ENCODE data around the gene TAPBP.
"Not testable (repeated sequence)": the region's sequence is repeated elsewhere in the genome, so short reads cannot be mapped to it uniquely, and the experiment has no call there.

The TAPBP gene

DNA sequence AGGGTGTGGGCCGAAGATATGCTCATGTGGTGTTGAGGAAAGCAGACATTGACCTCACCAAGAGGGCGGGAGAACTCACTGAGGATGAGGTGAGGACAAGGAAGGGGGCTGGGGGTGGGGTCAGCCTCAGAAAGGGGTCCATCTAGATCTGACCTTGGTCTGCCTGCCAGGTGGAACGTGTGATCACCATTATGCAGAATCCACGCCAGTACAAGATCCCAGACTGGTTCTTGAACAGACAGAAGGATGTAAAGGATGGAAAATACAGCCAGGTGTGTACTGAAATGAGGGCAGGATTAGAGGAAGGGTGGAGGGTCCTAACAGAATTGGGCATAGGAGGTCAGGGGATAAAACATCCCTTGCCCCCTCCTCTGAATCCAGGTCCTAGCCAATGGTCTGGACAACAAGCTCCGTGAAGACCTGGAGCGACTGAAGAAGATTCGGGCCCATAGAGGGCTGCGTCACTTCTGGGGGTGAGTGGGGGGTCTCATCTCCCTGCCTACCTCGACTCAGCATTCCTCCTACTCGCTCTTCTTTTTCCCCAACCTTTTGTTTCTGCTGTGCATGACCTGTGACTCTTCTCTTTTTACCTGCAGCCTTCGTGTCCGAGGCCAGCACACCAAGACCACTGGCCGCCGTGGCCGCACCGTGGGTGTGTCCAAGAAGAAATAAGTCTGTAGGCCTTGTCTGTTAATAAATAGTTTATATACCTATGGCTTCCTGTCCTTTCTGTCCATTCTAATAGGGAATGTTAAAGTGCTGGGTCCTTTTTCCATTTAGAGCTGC lies 37.9 kb downstream of the TAPBP start:
- not testable (repeated sequence) for DNase-seq

DNA sequence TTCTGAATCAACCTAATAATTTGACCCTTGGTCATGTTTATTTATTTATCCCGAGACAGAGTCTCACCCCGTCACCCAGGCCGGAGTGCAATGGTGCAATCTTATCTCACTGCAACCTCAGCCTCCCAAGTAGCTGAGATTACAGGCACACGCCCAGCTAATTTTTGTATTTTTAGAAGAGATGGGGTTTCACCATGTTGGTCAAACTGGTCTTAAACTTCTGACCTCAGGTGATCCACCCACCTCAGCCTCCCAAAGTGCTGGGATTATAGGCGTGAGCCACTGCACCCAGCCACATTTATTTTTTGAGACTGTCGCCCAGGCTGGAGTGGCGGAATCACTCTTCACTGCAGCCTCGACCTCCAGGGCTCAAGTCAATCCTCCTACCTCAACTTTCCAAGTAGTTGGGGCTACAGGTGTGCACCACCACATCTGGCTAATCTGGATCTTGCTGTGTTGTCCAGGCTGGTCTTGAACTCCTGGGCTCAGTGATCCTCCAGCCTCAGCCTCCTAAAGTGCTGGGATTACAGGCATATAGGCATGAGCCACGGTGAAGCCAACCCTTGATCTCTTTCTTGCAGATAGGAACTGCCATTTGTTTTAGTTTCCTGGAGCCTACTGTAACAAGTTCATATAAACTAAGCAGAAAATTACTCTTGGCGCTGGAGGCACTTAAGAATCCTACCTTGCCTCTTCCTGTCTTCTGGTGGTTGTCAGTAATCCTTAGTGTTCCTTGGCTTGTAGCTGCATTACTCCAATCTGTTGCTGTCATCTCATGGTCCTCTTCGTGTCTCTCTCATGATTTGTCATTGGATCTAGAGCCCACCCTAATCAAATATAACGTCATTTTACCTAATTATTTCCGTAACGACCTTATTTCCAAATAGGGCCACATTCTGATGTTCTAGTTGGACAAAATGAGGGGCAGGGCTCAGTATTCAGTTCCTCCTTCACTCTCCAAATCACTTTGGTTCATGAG lies 39.7 kb downstream of the TAPBP start:
- DNase-seq, result no peak

DNA sequence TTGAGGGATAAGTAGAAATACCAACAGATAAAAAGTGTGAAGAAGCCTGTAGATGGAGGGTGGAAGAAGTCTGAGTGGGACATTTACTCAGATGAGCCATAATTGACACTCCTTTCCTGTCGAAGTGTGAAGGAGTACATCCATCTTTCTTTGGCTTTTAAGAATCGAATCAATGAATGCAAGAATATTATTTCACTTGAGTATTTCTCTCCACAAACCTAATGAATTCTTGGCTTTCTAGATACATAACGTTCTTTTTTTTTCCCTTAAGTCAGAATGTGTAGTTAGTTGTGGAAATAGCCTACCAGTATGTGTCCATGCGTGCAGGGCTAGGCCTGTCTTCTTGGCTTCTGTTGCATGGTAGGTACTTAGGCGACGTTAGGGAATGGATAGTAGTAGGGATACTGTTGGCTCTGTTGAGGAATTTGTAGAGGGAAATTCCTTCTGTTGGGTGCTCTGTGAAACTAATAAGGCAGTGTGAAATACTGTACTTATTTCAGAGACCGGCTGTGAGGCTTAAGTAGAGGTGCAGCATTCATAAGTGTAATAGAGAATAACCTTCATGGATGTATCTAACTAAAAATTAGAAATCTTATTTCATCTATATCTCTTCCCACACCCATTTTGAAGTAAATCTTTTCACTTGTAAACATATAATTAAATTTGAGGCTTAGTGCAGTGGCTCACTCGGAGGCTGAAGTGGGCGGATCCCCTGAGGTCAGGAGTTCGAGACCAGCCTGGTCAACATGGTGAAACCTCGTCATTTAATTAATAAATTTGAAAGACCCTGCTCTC lies 40.6 kb downstream of the TAPBP start:
- no peak for DNase-seq

DNA sequence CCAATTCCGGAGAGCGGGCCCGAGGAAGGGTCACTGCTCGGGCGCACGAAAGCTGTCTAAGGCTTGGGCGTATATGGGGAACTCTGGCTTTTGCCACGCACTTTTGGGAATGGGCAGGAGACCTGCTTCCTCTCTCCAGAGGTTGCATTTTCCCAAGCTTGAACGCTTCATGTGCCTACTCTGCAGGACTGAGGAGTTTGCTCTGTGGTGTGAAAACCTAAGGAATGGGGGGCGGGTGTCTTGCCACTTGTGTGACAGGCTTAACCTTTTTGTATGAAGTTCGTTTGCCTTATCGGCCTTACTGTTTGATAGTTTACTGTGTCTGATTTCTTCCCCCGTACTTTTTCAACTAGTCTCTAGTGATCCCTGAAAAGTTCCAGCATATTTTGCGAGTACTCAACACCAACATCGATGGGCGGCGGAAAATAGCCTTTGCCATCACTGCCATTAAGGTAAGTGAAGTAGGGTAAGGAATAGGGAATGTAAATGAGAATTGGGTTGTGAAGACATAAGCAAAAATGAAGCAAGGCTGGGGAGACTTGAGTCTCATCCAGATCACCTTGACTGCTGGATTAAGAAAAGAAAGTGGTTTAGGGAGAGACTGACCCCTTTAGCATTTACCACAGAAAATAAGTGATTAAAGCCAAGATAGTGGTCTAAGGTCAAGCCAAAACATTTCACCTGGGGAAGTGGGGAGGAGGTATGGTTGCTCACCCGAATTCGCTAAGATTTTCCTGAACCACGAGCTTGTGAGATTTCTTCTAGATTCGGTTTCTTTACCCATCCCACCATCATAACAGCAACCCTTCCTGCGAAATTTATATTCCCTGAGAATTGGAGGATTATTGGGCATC lies 41.4 kb downstream of the TAPBP start:
- no peak for DNase-seq

DNA sequence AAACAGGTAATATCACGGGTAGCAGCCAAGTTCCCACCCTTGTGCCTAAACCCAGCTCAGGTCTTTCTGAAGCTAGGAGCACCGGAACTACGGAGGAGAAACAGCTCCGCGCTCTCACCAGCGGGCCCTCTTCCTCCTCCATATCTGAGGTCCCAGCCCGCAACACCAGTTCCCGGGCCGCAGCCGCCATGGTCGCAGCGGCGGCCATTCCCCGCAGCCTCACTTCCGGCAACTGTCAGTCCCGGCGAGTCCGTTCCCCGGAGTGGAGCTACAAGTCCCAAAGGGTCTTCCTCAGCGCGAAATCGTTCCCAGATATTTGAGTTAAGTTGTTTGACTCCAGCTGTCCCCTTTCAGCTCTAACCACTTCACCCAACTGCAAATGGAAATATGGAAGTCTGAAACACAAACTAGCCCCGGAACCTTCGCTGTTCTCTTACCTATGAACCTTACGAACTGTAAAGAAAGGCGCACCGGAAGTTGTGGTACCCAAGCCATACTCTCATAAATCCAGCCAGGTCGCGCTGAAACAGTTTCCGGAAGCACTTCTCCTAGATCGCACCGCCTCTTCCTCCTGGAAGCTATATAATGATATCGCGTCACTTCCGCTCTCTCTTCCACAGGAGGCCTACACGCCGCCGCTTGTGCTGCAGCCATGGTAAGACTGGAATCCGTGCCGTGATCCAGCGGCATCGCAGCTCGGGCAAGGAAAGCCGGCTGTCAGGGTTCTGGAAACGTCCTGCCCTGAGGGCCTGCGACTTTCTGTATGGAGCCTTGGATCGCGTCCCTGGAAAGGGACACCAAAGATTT lies 42.2 kb downstream of the TAPBP start, which contains the start of the genes RPS18 and VPS52:
RPS18 (plus strand) TSS at position 608 of the 807 bp plus-strand sequence; CDS start at position 653, 45 bp downstream.
VPS52 (minus strand) TSS at position 409 of the 807 bp plus-strand sequence; CDS start at position 208, 201 bp downstream.
- DNase-seq, result peak; percentile 95 to 98

DNA sequence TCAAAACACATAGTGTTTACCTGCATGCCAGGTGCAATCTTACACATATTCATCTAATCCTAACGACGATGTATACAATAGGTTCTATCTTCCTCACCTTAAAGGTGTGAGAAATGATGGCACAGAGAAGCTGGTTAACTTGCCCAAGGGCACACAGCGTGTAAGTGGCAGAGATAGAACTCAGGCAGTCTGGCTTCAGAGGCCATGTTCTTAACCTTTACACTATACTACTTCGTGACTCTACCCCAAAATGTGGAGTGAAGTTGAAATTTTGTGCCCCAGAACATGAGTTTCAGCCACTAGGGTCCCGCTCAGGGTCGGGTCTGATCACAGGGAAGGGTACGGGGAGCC lies 42.8 kb downstream of the TAPBP start:
- DNase-seq, result no peak

DNA sequence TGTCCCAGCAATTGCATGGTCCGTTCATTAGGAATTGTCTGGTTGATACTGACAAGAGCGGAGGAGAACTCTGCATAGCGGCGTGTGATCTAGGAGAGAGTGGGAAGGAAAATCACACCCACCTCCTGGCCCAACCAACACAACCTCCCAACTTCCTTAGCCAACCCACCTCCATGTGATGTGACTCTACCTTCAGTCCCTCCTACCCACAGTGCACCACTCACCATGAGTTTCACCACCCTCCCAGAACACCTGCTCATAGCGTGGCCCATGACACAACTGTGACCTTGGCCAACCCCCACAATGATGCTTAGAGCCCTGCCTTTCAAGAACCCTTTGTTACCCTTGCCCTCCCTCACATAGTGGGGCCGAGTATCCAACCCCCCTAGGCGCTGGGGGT lies 49.9 kb downstream of the TAPBP start:
- no peak for DNase-seq

DNA sequence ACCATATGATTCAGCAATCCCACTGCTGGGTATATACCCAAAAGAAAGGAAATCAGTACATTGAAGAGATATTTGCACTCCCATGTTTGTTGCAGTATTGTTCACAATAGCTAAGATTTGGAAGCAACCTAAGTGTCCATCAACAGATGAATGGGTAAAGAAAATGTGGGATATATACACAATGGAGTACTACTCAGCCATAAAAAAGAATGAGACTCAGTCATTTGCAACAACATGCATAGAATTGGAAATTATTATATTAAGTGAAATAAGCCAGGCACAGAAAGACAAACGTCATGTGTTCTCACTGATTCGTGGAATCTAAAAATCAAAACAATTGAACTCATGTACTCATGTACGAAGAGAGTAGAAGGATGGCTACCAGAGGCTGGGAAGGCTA lies 51.4 kb downstream of the TAPBP start:
- DNase-seq, result not testable (repeated sequence)

DNA sequence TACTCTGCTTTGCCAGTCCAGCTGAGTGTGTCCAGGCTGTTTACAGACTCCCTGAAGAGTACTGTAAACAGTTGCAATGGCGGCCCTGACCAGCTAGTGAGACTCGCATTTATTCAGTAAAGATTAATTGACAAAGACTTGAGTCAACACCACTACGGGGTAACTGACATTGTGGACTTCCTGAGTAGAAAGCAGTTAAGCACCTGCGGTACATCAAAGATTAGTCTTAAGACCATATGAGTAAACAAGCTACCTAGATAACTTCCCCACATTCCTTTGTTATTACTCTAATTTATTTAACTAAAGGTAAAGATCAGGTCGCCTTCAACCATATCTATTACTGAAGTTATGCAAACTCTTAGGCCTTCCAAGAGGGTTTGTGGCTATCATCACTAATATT lies 54.8 kb downstream of the TAPBP start:
- no peak for DNase-seq

DNA sequence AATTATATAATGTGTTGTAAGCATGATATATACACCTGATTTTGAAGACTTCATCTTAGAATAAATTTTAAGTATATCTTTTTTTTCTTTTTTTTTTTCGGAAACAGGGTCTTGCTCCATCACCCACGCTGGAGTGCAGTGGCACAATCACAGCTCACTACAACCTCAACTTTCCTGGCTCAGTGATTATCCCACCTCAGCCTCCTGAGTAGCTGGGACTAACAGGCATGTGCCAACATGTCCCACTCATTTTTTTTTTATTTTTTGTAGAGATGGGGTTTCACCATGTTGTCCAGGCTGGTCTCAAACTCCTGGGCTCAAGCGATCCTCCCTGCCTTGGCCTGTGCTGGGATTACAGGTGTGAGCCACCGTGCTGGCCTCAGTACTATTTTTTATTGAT lies 59.3 kb downstream of the TAPBP start:
- DNase-seq, result no peak

DNA sequence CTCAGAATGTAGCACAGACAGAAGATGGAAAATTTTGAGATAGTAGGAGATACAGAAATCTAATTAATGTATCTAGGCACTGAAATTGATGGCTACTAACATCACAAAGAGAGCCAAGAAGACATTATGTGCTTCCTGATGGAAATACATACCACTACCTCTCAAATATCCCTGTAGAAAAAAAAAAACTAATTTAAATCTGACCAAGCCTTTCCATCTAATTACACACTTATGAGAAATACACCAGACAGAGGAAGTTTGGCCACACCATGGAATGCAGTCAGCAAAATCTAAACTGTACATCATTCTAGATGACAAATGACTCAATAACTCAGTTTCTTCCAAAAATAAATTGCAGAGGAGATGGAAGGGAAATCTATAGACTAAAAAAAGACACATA lies 61.1 kb downstream of the TAPBP start:
- no peak for DNase-seq

DNA sequence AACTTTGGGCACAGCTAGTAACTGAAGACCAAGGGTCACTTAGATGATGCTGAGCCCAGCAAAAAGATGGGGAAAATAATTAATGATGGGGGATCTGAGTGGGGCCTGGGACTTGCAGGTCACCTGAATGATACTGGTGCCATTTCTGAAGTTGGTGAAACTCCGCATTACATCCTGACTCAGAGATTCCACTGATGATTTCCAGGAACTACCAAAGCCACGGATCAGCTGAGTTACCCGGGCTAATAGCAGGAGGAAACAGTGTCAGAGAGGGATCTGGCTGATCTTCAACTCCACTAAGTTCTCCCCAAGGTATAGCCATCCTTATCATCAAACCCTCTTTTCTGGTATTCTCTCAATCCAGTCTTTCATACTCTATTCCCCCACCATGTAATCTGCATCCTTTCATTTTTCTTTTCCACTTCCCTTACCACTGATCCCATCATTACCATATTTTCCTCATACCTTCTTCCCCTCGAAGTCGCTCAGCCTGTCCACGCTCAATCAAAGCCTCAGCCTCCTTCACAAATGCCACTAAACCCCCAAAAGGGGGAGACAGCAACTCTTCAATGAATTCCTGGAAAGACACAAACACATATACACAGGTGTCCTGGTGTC lies 62.4 kb downstream of the TAPBP start:
- DNase-seq, result no peak

DNA sequence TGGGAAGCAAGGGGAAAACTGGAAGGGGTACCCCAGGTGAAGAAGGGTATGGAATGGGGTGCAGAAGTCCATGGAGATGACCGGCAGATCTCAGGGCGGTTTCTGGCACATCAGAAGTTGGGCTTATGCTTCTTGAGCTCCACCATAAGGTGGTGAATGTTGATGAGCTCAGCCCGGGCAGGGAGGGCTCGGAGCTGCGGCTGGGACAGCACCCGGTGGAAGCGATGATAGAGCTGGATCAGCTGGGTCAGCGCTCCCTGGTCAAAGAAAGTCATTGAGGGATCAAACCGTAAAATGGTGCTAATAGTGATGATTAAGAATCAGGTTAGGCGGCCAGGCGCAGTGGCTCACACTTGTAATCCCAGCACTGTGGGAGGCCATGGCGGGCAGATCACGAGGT lies 63.1 kb downstream of the TAPBP start:
- DNase-seq, result no peak

DNA sequence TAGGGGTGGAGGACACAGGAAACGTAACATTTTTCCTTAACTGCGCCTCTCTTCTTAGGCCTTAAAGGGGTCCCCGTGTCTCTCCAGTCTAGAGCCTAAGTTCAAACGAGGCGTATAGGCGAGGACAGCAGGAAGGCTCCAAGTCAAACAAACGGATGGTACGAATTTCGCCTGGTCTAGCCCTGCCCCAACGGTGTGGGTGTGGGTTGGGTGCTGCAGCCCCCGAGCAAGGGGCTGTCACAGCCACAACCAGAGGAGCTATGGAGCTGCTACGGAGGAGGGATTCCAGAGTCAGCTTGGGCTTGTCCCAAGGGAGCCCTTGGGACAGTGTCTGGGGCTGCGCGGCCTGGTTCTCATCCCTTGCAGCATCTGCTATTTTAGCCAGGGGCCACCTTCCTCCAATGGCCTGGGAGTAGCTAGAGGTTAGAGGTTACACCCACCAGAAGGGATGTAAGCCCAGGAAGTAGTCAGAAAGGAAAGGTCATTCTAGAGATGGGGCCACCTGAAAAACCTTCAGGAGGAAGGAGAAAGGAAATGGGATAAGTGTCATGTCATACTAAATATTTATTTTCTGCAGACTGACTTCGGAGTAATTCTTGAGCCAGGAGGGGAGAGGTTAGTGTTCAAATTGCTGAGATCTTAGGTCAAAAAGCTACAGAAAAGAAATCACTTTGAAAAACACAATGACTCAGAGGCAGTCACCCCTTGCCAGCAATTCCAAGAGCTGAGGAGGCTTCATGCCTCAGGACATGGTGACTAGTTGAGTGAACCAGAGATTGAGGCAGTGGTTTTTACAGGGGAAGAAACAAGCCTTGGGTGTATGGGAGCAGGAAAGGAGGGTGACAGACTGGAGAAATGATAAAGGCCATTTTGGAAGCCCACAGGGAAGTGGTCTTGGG lies 63.9 kb downstream of the TAPBP start:
- peak; percentile 38 to 78 for DNase-seq

Data from NCI-H524 (cell line).